Heart left ventricle (tissue), 16 donors: ENCODE measurements around the gene TNS1. TPM values are rescaled to one million over a fixed set of nuclear protein-coding genes. Genes with fewer than 3 reads are reported as not detected.
"Not testable (repeated sequence)": the region's sequence is repeated elsewhere in the genome, so short reads cannot be mapped to it uniquely, and the experiment has no call there.

Source experiments
- ATAC-seq, 4 donors: fragments of 200-7000 bp; cut with Tn5 transposase; one replicate each; pipeline ENCODE4 v1.9.1; 2020 to 2022; ENCODE audit warnings: moderate library complexity in 4 of 4, mild to moderate bottlenecking in 3 of 4, moderate number of reproducible peaks in 1 of 4
- DNase-seq, 5 donors: peaks; one replicate each; pipeline ENCODE4 v3.0.0-alpha.2; 2020
- H3K27ac ChIP-seq, 12 donors: fragments of 200-600 bp; sonication (generic) in 4 of 12; one replicate each; pipeline versions ENCODE4 v1.5.0 to v1.8.0; 2016 to 2022; ENCODE audit warnings: mild to moderate bottlenecking in 2 of 12
- H3K27me3 ChIP-seq, 9 donors: fragments of 200-600 bp; sonication (generic) in 2 of 9; one replicate each; pipeline versions ENCODE4 v1.5.1 to v1.8.0; 2016 to 2022; ENCODE audit warnings: mild to moderate bottlenecking in 3 of 9
- H3K36me3 ChIP-seq, 9 donors: fragments of 200-600 bp; sonication (generic) in 2 of 9; one replicate each; pipeline versions ENCODE4 v1.5.0 to v1.8.0; 2018 to 2022; ENCODE audit warnings: mild to moderate bottlenecking in 2 of 9
- H3K4me1 ChIP-seq, 12 donors: fragments of 200-600 bp; sonication (generic) in 4 of 12; one replicate each; pipeline versions ENCODE4 v1.5.0 to v1.8.0; 2016 to 2022; ENCODE audit warnings: mild to moderate bottlenecking in 3 of 12
- H3K4me3 ChIP-seq, 12 donors: fragments of 200-600 bp; sonication (generic) in 4 of 12; one replicate each; pipeline versions ENCODE4 v1.5.0 to v1.8.0; 2017 to 2022; ENCODE audit warnings: mild to moderate bottlenecking in 9 of 12, moderate library complexity in 4 of 12
- H3K9me3 ChIP-seq, 12 donors: fragments of 200-600 bp; sonication (generic) in 4 of 12; one replicate each; pipeline versions ENCODE4 v1.5.0 to v1.8.0; 2016 to 2022; ENCODE audit warnings: mild to moderate bottlenecking in 1 of 12
- POLR2A ChIP-seq, 2 donors: fragments of 450-650 bp; IDR thresholded peaks; one replicate each; pipeline ENCODE4 v1.6.1; 2017; ENCODE audit warnings: antibody characterized with exemption in 2 of 2, mild to moderate bottlenecking in 2 of 2, moderate library complexity in 2 of 2
- WGBS, 4 donors: extraction: QIAGEN DNeasy Blood & Tissue Kit in 2 of 4; methylation state at CpG; one replicate each; pipeline versions ENCODE4 v1.1.5 to v1.1.7; 2013 to 2018; 5-methylcytosine and 5-hydroxymethylcytosine counted together
- intact Hi-C, 10 donors: fragments of 100-400 bp; cut with DNase I; formaldehyde crosslinking; loops; one replicate each; pipeline versions ENCODE4 v1.11.1 to v1.14.2; 2022
- long read RNA-seq, 3 donors: library from polyadenylated mRNA; unstranded; transcript quantifications; one replicate each; pipeline ENCODE4 v2.0.0, GENCODE V29; 2020 to 2021
- polyA plus RNA-seq, 2 donors: library from polyadenylated mRNA; stranded (reverse); fragments of 200-250 nt; gene quantifications; one replicate each; pipeline ENCODE4 v1.2.3, GENCODE V29; 2013
- total RNA-seq, 9 donors: library from RNA; depleted of rRNA in 2 of 9; stranded (reverse); fragments of >200 nt in 2 of 9; fragmentation: NEBNext Ultra II Directional in 3 of 9; extraction: Animal tissue kit (Norgen Biotek cat#: 25700) in 3 of 9; gene quantifications; one replicate each; pipeline versions ENCODE4 v1.1.0 to v1.2.4, GENCODE V29; 2016 to 2023
- TF ChIP-seq, protein P1 (sequence below), 12 donors: fragments of 200-600 bp; sonication (generic) in 4 of 12; IDR thresholded peaks; one replicate each; pipeline versions ENCODE4 v1.5.0 to v1.8.0; 2018 to 2022; ENCODE audit warnings: antibody characterized with exemption in 12 of 12, mild to moderate bottlenecking in 5 of 12
- donor health status: ischemic (EF 13 %, LVEDD 7.1; RV severe dilation, severe dysfunction).
- donor health status: healthy with polysubstance abuse.
- donor health status: DM: no; HTN: yes; CAD: no.
- donor health status: DM: no; HTN: no; CAD: no.
- donor health status: ischemic (EF 25% LVEDD 6.9; RV normal size, moderate dysfunction).
- donor health status: ischemic (EF 25% LVEDD 5.7; RV mildly dilated, moderate dysfunction).
- donor health status: healthy.
- donor health status: DM: yes; HTN: yes; CAD: no.
- donor health status: ischemic (EF 35%, LVEDD 5.7; RV mildly dilated, moderate dysfunction).
- donor health status: nonischemic (EF 11% LVEDD 7.7; RV severe dilation, severe dysfunction).
- donor health status: DM: yes; HTN: yes; CAD: no.
- donor health status: PGD.
- donor health status: ischemic (EF 29% LVEDD 5.4; RV normal size, mild dysfunction).
- donor health status: nonischemic (EF 23%, LVEDD 6.1; RV moderate dilation, normal function).

The TNS1 gene
- total RNA-seq (100 to 1,000 TPM; 513 to 899 (median 742) TPM), polyA plus RNA-seq (100 to 1,000 TPM; 243 to 339 TPM)
- long read RNA-seq, donor 1, transcript TNS1-217 (8 exons, 1,652 nt), result major isoform, 24 of 1,063 reads
- long read RNA-seq, donor 1, partial matches to known transcripts, result 1,010 of 1,063 reads
- long read RNA-seq, donor 1, other reads (novel, unspliced or antisense), result 28 of 1,063 reads
- long read RNA-seq, donor 2, transcript TNS1-217 (8 exons, 1,652 nt), result major isoform, 15 of 809 reads
- long read RNA-seq, donor 2, partial matches to known transcripts, result 464 of 809 reads
- long read RNA-seq, donor 2, other reads (novel, unspliced or antisense), result 330 of 809 reads
- long read RNA-seq, donor 3, transcript TNS1-217 (8 exons, 1,652 nt), result major isoform, 11 of 726 reads
- long read RNA-seq, donor 3, partial matches to known transcripts, result 420 of 726 reads
- long read RNA-seq, donor 3, other reads (novel, unspliced or antisense), result 295 of 726 reads

DNA sequence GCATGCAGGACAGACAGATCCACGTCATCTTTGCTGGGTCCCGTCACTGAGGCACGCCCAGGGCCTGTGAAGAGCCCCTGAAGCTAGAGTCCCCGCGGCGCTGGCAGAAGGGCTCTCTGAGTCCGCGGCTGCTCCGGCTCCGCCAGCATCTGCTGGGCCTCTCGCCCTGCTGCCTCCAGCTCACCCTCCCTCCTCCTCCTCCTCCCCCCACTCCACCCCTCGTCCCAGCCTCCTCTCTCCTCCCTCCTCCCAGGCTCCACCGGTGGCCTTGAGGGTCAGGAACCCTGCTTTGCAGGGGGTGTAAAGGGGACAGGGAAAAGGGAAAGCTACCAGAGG, at the start of gene TNS1:
TNS1 (minus strand) TSS at position 151 of the 336 bp plus-strand sequence; CDS start at position 28, 123 bp downstream.
- Histone ChIP-seq H3K27me3 (no peaks in the 10 kb centered on the region), H3K4me3 (peak within 1 kb of the TSS in 11 of 12 donors; percentile 0 to 65 (median 46)), H3K36me3 (no peaks in the 10 kb centered on the region), H3K27ac (peak within 1 kb of the TSS; percentile 26 to 87 (median 71)), H3K9me3 (no peaks in the 10 kb centered on the region), H3K4me1 (peaks cover 0 to 42% (median 17%) of the 10 kb centered on the region in 12 donors)
- intact Hi-C loops, result no loop called here
- TF ChIP-seq POLR2A (IDR thresholded peaks at IDR 0.05), result peak in 1 of 2 donors; percentile 31
- TF ChIP-seq, protein P1, sequence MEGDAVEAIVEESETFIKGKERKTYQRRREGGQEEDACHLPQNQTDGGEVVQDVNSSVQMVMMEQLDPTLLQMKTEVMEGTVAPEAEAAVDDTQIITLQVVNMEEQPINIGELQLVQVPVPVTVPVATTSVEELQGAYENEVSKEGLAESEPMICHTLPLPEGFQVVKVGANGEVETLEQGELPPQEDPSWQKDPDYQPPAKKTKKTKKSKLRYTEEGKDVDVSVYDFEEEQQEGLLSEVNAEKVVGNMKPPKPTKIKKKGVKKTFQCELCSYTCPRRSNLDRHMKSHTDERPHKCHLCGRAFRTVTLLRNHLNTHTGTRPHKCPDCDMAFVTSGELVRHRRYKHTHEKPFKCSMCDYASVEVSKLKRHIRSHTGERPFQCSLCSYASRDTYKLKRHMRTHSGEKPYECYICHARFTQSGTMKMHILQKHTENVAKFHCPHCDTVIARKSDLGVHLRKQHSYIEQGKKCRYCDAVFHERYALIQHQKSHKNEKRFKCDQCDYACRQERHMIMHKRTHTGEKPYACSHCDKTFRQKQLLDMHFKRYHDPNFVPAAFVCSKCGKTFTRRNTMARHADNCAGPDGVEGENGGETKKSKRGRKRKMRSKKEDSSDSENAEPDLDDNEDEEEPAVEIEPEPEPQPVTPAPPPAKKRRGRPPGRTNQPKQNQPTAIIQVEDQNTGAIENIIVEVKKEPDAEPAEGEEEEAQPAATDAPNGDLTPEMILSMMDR (IDR thresholded peaks at IDR 0.05), result no peak
- DNase-seq, result peak in 2 of 5 donors; percentile 73 to 74
- 70 to 79% (median 72%) methylated on average over 9 to 13 of the region's 13 CpGs for WGBS, 4 donors
- peak in 3 of 4 donors; percentile 43 to 54 (median 48) for ATAC-seq

DNA sequence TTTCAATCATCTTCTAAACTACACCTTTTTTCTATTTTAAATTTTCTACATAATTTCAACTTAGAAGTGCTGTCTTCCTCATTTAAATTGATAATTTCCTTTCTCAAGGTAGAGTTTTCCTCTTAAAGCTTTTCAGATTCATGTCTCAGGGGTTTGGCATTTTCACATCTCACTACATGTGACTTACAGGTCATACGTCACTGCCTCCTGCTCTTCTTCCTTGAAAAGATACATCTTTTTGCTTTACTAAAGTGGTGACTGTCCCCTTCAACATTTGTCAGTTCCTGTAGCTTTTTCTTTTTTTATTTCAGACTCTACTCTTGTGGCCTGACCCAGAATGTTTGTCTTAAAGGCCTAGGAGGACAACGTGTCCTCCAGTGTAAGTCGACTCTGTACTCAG, 49.1 kb upstream of the TNS1 start:
- ATAC-seq (no peak), DNase-seq (no peak)
- H3K27ac ChIP-seq, result no peak overlapping the region
- intact Hi-C loops, result no loop called here
- peaks cover 0 to 3% (median 0%) of the 10 kb centered on the region in 9 donors for H3K27me3 ChIP-seq
- 78 to 85% (median 82%) methylated on average over 3 of the region's 3 CpGs for WGBS, 4 donors
- H3K9me3 ChIP-seq, result peaks cover 0 to 17% (median 0%) of the 10 kb centered on the region in 12 donors
- H3K36me3 ChIP-seq, result no peaks in the 10 kb centered on the region
- TF ChIP-seq, protein P1 (IDR thresholded peaks at IDR 0.05), result no peak
- TF ChIP-seq POLR2A (IDR thresholded peaks at IDR 0.05), result no peak
- H3K4me3 ChIP-seq, result no peak overlapping the region
- H3K4me1 ChIP-seq, result peaks cover 0 to 8% (median 0%) of the 10 kb centered on the region in 12 donors

DNA sequence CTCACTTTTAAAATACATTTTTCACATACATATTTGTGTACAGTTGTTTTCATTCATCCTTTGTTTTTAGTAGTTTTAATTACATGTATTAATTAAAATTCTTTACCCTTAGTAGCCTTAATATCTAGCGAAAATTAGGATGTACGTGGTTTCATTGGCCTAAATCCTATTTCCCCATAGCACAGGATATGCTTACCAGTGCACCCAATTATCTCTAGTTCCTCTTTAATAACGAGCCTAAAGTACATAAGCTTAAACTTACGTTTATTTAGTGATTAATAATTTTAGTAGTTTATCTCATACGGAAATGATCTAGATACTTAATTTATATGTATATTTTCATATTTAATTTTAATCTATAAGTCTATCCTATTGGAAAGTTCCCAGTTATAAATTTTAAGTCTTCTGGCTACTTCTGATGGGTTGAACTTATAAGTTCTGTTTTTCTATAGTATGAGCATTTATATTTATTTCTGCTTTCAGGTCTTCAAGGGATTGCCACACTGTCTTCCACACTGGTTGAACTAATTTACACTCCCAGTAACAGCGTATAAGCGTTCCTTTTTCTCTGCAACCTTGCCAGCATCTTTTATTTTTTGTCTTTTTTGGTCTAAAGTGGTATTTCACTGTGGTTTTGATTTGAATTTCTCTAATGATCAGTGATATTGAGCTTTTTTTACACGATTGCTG, 44.9 kb upstream of the TNS1 start:
- Histone ChIP-seq H3K27ac (peak overlapping the region in 1 of 12 donors; percentile 79), H3K4me3 (no peak overlapping the region), H3K4me1 (peaks cover 0 to 17% (median 0%) of the 10 kb centered on the region in 12 donors), H3K9me3 (peaks cover 0 to 22% (median 0%) of the 10 kb centered on the region in 12 donors), H3K27me3 (no peaks in the 10 kb centered on the region), H3K36me3 (no peaks in the 10 kb centered on the region)
- TF ChIP-seq POLR2A (IDR thresholded peaks at IDR 0.05), result no peak
- TF ChIP-seq, protein P1 (IDR thresholded peaks at IDR 0.05), result no peak
- DNase-seq, result no peak
- WGBS, 4 donors, result 81 to 85% (median 83%) methylated on average over 8 of the region's 8 CpGs
- intact Hi-C loops, result no loop called here
- ATAC-seq, result peak in 1 of 4 donors; percentile 43

DNA sequence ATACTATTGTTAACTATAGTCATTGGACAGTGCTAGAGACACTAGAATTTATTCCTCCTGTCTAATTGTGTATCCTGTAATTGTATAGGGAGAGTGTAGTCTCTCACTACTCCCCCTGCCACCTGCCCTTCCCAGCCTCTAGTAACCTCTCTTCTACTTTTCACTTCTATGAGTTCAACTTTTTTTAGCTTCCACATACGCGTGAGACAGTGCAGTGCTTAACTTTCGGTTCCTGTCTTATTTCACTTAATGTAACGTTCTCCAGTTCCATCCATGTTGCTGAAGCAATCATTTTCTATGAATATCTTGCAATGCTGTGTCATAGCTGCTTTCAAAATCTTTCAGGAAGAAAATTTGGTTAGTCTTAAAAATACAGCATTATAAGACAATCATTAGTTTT, 43.4 kb upstream of the TNS1 start:
- WGBS, 4 donors, result 69 to 81% (median 76%) methylated on average over 4 of the region's 4 CpGs
- Histone ChIP-seq H3K27ac (peak overlapping the region in 2 of 12 donors; percentile 23 to 79), H3K36me3 (no peaks in the 10 kb centered on the region), H3K4me3 (no peak overlapping the region), H3K4me1 (peaks cover 0 to 30% (median 0%) of the 10 kb centered on the region in 12 donors), H3K27me3 (no peaks in the 10 kb centered on the region), H3K9me3 (peaks cover 0 to 22% (median 0%) of the 10 kb centered on the region in 12 donors)
- DNase-seq, result no peak
- TF ChIP-seq, protein P1 (IDR thresholded peaks at IDR 0.05), result no peak
- no peak for TF ChIP-seq POLR2A (IDR thresholded peaks at IDR 0.05)
- ATAC-seq, result peak in 3 of 4 donors; percentile 45 to 70 (median 52)
- intact Hi-C loops, result no loop called here

DNA sequence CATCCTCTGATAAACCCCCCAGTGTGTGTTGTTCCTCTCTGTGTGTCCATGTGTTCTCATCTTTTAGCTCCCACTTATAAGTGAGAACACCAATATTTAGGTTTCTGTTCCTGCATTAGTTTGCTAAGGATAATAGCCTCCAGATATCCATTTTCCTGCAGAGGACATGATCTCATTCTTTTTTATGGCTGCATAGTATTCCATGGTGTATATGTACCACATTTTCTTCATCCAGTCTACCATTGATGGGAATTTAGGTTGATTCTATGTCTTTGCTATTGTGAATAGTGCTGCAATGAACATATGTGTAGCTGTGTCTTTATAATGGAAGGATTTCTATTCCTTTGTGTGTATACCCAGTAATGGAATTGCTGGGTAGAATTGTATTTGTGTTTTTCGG, 41.8 kb upstream of the TNS1 start:
- peaks cover 0 to 12% (median 0%) of the 10 kb centered on the region in 12 donors for H3K9me3 ChIP-seq
- 93 to 100% (median 100%) methylated on average over 1 of the region's 1 CpG for WGBS, 4 donors
- DNase-seq, H3K4me3 ChIP-seq, ATAC-seq, H3K27me3 ChIP-seq, intact Hi-C loops, H3K27ac ChIP-seq, H3K36me3 ChIP-seq: not testable (repeated sequence)
- H3K4me1 ChIP-seq, result peaks cover 0 to 35% (median 0%) of the 10 kb centered on the region in 12 donors
